SU-DHL-6 (cell line): ENCODE measurements around the gene YES1.

ENCODE experiments used
- H2AFZ ChIP-seq: fragments of 200-600 bp; sonication (generic); 2 replicates; pipeline ENCODE4 v1.6.1; 2014; ENCODE audit warnings: low read depth, mild to moderate bottlenecking, moderate library complexity, mixed read lengths, antibody characterized with exemption, low read length; ENCODE audit not compliant: severe bottlenecking
- H3F3A ChIP-seq: fragments of 200-600 bp; shearing (Covaris generic); 2 replicates; pipeline ENCODE4 v1.6.0; 2016; ENCODE audit warnings: antibody characterized with exemption, mild to moderate bottlenecking; ENCODE audit not compliant: insufficient read depth
- H3K27ac ChIP-seq: fragments of 200-600 bp; sonication (generic); 2 replicates; pipeline ENCODE4 v1.5.1; 2016; ENCODE audit warnings: low read depth, mild to moderate bottlenecking, low read length, moderate library complexity, mixed read lengths
- H3K27me3 ChIP-seq: fragments of 200-600 bp; sonication (generic), shearing (Covaris generic); 2 replicates; pipeline ENCODE4 v1.6.0; 2014; ENCODE audit warnings: mild to moderate bottlenecking, low read length
- H3K36me3 ChIP-seq: fragments of 200-600 bp; sonication (generic); 2 replicates; pipeline ENCODE4 v1.6.1; 2014; ENCODE audit warnings: mild to moderate bottlenecking, low read length, mixed read lengths
- H3K4me2 ChIP-seq: fragments of 300-600, 200-600 bp; shearing (Covaris generic), sonication (generic); 2 replicates; pipeline ENCODE4 v1.6.0; 2014; ENCODE audit warnings: low read length, low read depth, mild to moderate bottlenecking; ENCODE audit not compliant: poor library complexity, severe bottlenecking
- H3K4me3 ChIP-seq: fragments of 200-600 bp; sonication (generic); 2 replicates; pipeline ENCODE4 v1.5.1; 2014; ENCODE audit warnings: antibody characterized with exemption, low read length, mild to moderate bottlenecking, mixed read lengths; ENCODE audit not compliant: insufficient read depth, poor library complexity, severe bottlenecking
- H3K79me2 ChIP-seq: fragments of 200-600 bp; sonication (generic); 2 replicates; pipeline ENCODE4 v1.6.1; 2014; ENCODE audit warnings: mild to moderate bottlenecking, low read length, moderate library complexity; ENCODE audit not compliant: insufficient read depth
- H3K9ac ChIP-seq: fragments of 200-600 bp; sonication (generic); 2 replicates; pipeline ENCODE4 v1.7.0; 2014; ENCODE audit warnings: mild to moderate bottlenecking, low read length
- H3K9me2 ChIP-seq: fragments of 200-600 bp; sonication (generic); replicated peaks from 2 replicates; pipeline ENCODE4 v1.6.1; 2014; ENCODE audit warnings: low read length; ENCODE audit not compliant: insufficient read depth
- H3K9me3 ChIP-seq: fragments of 200-600 bp; sonication (generic); 2 replicates; pipeline ENCODE4 v1.6.1; 2014; ENCODE audit warnings: low read length, mixed read lengths; ENCODE audit not compliant: insufficient read depth
- H4K20me1 ChIP-seq: fragments of 200-600 bp; sonication (generic); 2 replicates; pipeline ENCODE4 v1.6.1; 2014; ENCODE audit warnings: low read depth, mild to moderate bottlenecking, antibody characterized with exemption, low read length, moderate library complexity, mixed read lengths
- EZH2phosphoT487 ChIP-seq: fragments of 200-600 bp; sonication (generic), shearing (Covaris generic); conservative IDR thresholded peaks from 2 replicates; pipeline ENCODE4 v1.6.1; 2018; ENCODE audit warnings: mild to moderate bottlenecking, antibody characterized with exemption, low read length, moderate library complexity, mixed read lengths
- TF ChIP-seq, protein P1 (sequence below): fragments of 200-600 bp; sonication (generic); IDR thresholded peaks from one replicate; pipeline ENCODE4 v1.5.1; 2017; ENCODE audit warnings: antibody characterized with exemption, mild to moderate bottlenecking, low read length, moderate library complexity; ENCODE audit not compliant: insufficient read depth, poor library complexity, severe bottlenecking

YES1 gene

DNA sequence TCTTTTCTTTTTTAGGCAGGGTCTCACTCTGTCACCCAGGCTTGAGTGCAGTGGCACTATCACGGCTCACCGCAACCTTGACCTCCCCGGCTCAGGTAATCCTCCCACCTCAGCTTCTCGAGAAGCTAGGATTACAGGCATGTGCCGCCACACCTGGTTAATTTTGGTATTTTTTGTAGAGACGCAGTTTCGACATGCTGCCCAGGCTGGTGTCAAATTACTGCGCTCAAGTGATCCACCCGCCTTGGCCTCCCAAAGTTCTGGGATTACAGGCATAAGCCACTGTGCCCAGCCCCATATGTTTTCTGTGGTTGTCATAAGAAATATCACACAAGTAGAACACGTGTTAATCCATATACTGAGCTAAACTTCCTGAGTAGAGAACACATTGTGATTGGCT lies 114.2 kb downstream of the YES1 start:
- H3F3A ChIP-seq, result no peaks in the 10 kb centered on the region
- TF ChIP-seq, protein P1, sequence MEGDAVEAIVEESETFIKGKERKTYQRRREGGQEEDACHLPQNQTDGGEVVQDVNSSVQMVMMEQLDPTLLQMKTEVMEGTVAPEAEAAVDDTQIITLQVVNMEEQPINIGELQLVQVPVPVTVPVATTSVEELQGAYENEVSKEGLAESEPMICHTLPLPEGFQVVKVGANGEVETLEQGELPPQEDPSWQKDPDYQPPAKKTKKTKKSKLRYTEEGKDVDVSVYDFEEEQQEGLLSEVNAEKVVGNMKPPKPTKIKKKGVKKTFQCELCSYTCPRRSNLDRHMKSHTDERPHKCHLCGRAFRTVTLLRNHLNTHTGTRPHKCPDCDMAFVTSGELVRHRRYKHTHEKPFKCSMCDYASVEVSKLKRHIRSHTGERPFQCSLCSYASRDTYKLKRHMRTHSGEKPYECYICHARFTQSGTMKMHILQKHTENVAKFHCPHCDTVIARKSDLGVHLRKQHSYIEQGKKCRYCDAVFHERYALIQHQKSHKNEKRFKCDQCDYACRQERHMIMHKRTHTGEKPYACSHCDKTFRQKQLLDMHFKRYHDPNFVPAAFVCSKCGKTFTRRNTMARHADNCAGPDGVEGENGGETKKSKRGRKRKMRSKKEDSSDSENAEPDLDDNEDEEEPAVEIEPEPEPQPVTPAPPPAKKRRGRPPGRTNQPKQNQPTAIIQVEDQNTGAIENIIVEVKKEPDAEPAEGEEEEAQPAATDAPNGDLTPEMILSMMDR, result no peak
- no peak for TF ChIP-seq EZH2phosphoT487
- no peaks in the 10 kb centered on the region for H3K36me3 ChIP-seq
- no peaks in the 10 kb centered on the region for H3K27me3 ChIP-seq
- no peaks in the 10 kb centered on the region for H3K79me2 ChIP-seq
- no peaks in the 10 kb centered on the region for H3K9me3 ChIP-seq
- no peak overlapping the region for H3K4me2 ChIP-seq
- H3K9ac ChIP-seq, result no peak overlapping the region
- H3K4me3 ChIP-seq, result no peak overlapping the region
- H4K20me1 ChIP-seq, result no peaks in the 10 kb centered on the region
- no peaks in the 10 kb centered on the region for H3K9me2 ChIP-seq
- H3K27ac ChIP-seq, result no peak overlapping the region
- no peak overlapping the region for H2AFZ ChIP-seq

DNA sequence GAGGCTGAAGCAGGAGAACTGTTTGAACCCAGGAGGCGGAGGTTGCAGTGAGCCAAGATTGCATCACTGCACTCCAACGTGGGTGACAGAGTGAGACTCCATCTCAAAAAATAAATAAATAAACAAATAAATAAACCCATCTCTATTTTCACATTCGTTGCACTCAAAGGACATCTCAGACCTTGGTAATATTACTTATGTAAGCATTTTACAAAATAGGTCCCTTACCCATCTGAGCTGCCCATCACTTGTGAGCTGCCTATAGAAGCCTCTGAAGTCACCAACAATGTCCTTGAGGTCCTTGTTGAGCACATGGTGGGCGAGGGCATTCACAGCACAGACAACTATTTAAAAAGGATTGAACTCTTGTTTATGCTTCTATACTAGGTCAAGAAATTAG lies 115.0 kb downstream of the YES1 start:
- Histone ChIP-seq H3K79me2 (no peaks in the 10 kb centered on the region), H3K9ac (no peak overlapping the region), H4K20me1 (no peaks in the 10 kb centered on the region), H3K36me3 (no peaks in the 10 kb centered on the region), H3K27ac (no peak overlapping the region), H3K9me3 (no peaks in the 10 kb centered on the region), H3K9me2 (no peaks in the 10 kb centered on the region), H3K27me3 (no peaks in the 10 kb centered on the region), H3K4me3 (no peak overlapping the region), H3K4me2 (no peak overlapping the region), H3F3A (no peaks in the 10 kb centered on the region), H2AFZ (no peak overlapping the region)
- TF ChIP-seq EZH2phosphoT487, result no peak
- TF ChIP-seq, protein P1, result no peak

DNA sequence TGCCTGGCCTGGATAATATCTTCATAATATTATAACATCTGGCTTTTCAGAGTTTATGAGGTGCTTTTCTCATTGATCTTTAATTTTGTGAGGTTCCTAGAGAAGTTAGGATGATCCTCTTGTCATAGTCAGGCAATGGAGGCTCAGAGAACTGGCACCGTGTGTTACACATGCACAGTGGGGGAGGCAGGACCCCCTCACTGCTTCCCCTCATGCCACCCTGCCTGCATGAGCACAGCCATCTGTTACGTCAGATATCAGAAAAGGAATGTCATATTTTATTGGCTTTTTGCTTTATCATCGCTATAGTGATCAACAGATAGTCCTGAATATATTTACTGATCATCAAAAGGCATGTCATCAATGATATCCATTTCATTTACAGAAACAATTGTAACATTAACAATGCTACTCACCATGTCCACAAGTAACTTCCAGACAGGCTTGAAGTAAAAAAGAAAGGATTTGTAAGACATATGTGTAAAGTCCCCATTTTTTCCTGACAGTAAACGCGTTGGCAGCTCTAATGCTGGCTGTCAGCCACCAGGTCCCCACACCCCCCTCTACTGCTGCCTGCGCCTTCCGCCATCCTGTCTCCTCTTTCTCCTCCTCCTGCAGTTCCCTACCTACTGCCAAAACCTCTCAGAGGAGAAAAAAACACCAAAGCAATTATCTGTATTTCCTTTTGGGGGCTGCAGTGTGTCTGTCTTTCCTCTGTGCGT lies 118.4 kb downstream of the YES1 start:
- no peaks in the 10 kb centered on the region for H3K27me3 ChIP-seq
- no peak overlapping the region for H3K4me2 ChIP-seq
- no peak overlapping the region for H3K27ac ChIP-seq
- no peak overlapping the region for H3K9ac ChIP-seq
- no peaks in the 10 kb centered on the region for H3K79me2 ChIP-seq
- no peak overlapping the region for H2AFZ ChIP-seq
- TF ChIP-seq EZH2phosphoT487, result no peak
- TF ChIP-seq, protein P1, result no peak
- H3K9me2 ChIP-seq, result no peaks in the 10 kb centered on the region
- no peaks in the 10 kb centered on the region for H3K36me3 ChIP-seq
- no peaks in the 10 kb centered on the region for H4K20me1 ChIP-seq
- no peaks in the 10 kb centered on the region for H3F3A ChIP-seq
- no peaks in the 10 kb centered on the region for H3K9me3 ChIP-seq
- H3K4me3 ChIP-seq, result no peak overlapping the region
